WTC11 (cell line): ENCODE measurements around the gene NECTIN2. TPM values are rescaled to one million over a fixed set of nuclear protein-coding genes. Genes with fewer than 3 reads are reported as not detected.

Experiments
- ATAC-seq: fragments of 200-7000 bp; cut with Tn5 transposase; 2 replicates; pipeline ENCODE4 v1.10.0; 2021; ENCODE audit warnings: mild to moderate bottlenecking, moderate library complexity
- CTCF ChIA-PET: fragments of 300-600 bp; sonication (Branson Sonifier 250); formaldehyde crosslinking; loops from one replicate; lab custom pipeline; 2021; ENCODE audit warnings: antibody characterized with exemption; lab: Charles Lee
- POLR2A ChIA-PET: fragments of 350-600 bp; sonication (Branson Sonifier 250); formaldehyde crosslinking; loops from one replicate; lab custom pipeline; 2021; ENCODE audit warnings: antibody characterized with exemption; lab: Charles Lee
- DNase-seq: peaks from one replicate; pipeline ENCODE4 v3.0.0; 2021; ENCODE audit warnings: low spot score
- H3K27ac Mint-ChIP-seq: 2 replicates; pipeline ENCODE4 v1.8.0; 2021; ENCODE audit warnings: mixed read lengths
- H3K27me3 Mint-ChIP-seq: 2 replicates; pipeline ENCODE4 v1.8.0; 2021; ENCODE audit warnings: low read depth, mild to moderate bottlenecking, moderate library complexity, mixed read lengths
- H3K36me3 Mint-ChIP-seq: 2 replicates; pipeline ENCODE4 v1.8.0; 2021; ENCODE audit warnings: mixed read lengths
- H3K4me1 Mint-ChIP-seq: 2 replicates; pipeline ENCODE4 v1.8.0; 2022; ENCODE audit warnings: mixed read lengths
- H3K4me3 Mint-ChIP-seq: 2 replicates; pipeline ENCODE4 v1.8.0; 2021; ENCODE audit warnings: mild to moderate bottlenecking, moderate library complexity, mixed read lengths
- H3K9me3 Mint-ChIP-seq: 2 replicates; pipeline ENCODE4 v1.8.0; 2021; ENCODE audit warnings: mixed read lengths
- EMX1 ChIP-seq: fragments of 250-450 bp; sonication (Bioruptor Pico); IDR thresholded peaks from 2 replicates; pipeline ENCODE4 v1.8.0; 2021; ENCODE audit warnings: mild to moderate bottlenecking
- ESRRA ChIP-seq: sonication (generic); formaldehyde crosslinking; IDR thresholded peaks from 2 replicates; pipeline ENCODE4 v1.8.1; 2022; ENCODE audit warnings: mild to moderate bottlenecking, missing genetic modification reagents, borderline replicate concordance
- ETV6 ChIP-seq: sonication (generic); formaldehyde crosslinking; IDR thresholded peaks from 2 replicates; pipeline ENCODE4 v1.8.1; 2022; ENCODE audit warnings: mild to moderate bottlenecking, missing genetic modification reagents
- FOXK1 ChIP-seq: sonication (generic); formaldehyde crosslinking; IDR thresholded peaks from 2 replicates; pipeline ENCODE4 v1.8.0; 2022; ENCODE audit warnings: mild to moderate bottlenecking, moderate library complexity, missing genetic modification reagents
- HMGA2 ChIP-seq: fragments of 250-450 bp; sonication (Bioruptor Pico); IDR thresholded peaks from 2 replicates; pipeline ENCODE4 v1.4.0; 2021; ENCODE audit warnings: mild to moderate bottlenecking, moderate library complexity
- JUN ChIP-seq: sonication (generic); formaldehyde crosslinking; IDR thresholded peaks from 2 replicates; pipeline ENCODE4 v1.8.0; 2023; ENCODE audit warnings: mild to moderate bottlenecking, missing genetic modification reagents
- MYBL2 ChIP-seq: sonication (generic); formaldehyde crosslinking; IDR thresholded peaks from 2 replicates; pipeline ENCODE4 v1.8.1; 2023; ENCODE audit warnings: mild to moderate bottlenecking, moderate library complexity, missing genetic modification reagents
- NFYB ChIP-seq: sonication (generic); formaldehyde crosslinking; conservative IDR thresholded peaks from 2 replicates; pipeline ENCODE4 v1.8.0; 2022; ENCODE audit warnings: low read depth, missing genetic modification reagents
- SMAD4 ChIP-seq: sonication (generic); formaldehyde crosslinking; IDR thresholded peaks from 2 replicates; pipeline ENCODE4 v1.8.0; 2022; ENCODE audit warnings: mild to moderate bottlenecking, missing genetic modification reagents
- TCF7 ChIP-seq: sonication (generic); formaldehyde crosslinking; IDR thresholded peaks from 2 replicates; pipeline ENCODE4 v1.8.0; 2022; ENCODE audit warnings: mild to moderate bottlenecking, low read depth, missing genetic modification reagents, moderate library complexity
- ZNF121 ChIP-seq: sonication (generic); formaldehyde crosslinking; IDR thresholded peaks from 2 replicates; pipeline ENCODE4 v1.8.0; 2023; ENCODE audit warnings: missing genetic modification reagents
- ZNF263 ChIP-seq: sonication (generic); formaldehyde crosslinking; IDR thresholded peaks from 2 replicates; pipeline ENCODE4 v1.8.1; 2022; ENCODE audit warnings: low read depth, mild to moderate bottlenecking, moderate library complexity, missing genetic modification reagents
- ZNF416 ChIP-seq: fragments of 250-450 bp; sonication (Bioruptor Pico); IDR thresholded peaks from 2 replicates; pipeline ENCODE4 v1.9.0; 2021; ENCODE audit warnings: mild to moderate bottlenecking, inconsistent platforms
- ZNF423 ChIP-seq: fragments of 250-450 bp; sonication (Bioruptor Pico); IDR thresholded peaks from 2 replicates; pipeline ENCODE4 v2.1.2; 2022; ENCODE audit warnings: mild to moderate bottlenecking, moderate library complexity
- ZNF671 ChIP-seq: fragments of 250-450 bp; sonication (Bioruptor Pico); IDR thresholded peaks from 2 replicates; pipeline ENCODE4 v1.8.0; 2021; ENCODE audit warnings: mild to moderate bottlenecking
- total RNA-seq: library from RNA; stranded (reverse); gene quantifications from 3 replicates; pipeline ENCODE4 v1.2.3, GENCODE V29; 2021
- TF ChIP-seq, protein P1 (sequence below): sonication (generic); formaldehyde crosslinking; IDR thresholded peaks from 2 replicates; pipeline ENCODE4 v1.8.1; 2022; ENCODE audit warnings: mild to moderate bottlenecking, missing genetic modification reagents, moderate library complexity, borderline replicate concordance
- TF ChIP-seq, protein P2 (sequence below): fragments of 250-450 bp; sonication (Bioruptor Pico); IDR thresholded peaks from 2 replicates; pipeline ENCODE4 v1.8.0; 2021; ENCODE audit warnings: mild to moderate bottlenecking
- TF ChIP-seq, protein P3 (sequence below): fragments of 250-450 bp; sonication (Bioruptor Pico); IDR thresholded peaks from 2 replicates; pipeline ENCODE4 v1.9.0; 2021; ENCODE audit warnings: mild to moderate bottlenecking, borderline replicate concordance
- TF ChIP-seq, protein P4 (sequence below): sonication (generic); formaldehyde crosslinking; IDR thresholded peaks from 2 replicates; pipeline ENCODE4 v1.8.1; 2023; ENCODE audit warnings: mild to moderate bottlenecking, missing genetic modification reagents, moderate library complexity
- TF ChIP-seq, protein P5 (sequence below): sonication (generic); formaldehyde crosslinking; IDR thresholded peaks from 2 replicates; pipeline ENCODE4 v1.8.1; 2023; ENCODE audit warnings: mild to moderate bottlenecking, missing genetic modification reagents
- TF ChIP-seq, protein P6 (sequence below): fragments of 250-450 bp; sonication (Bioruptor Pico); IDR thresholded peaks from 2 replicates; pipeline ENCODE4 v2.1.2; 2022; ENCODE audit warnings: mild to moderate bottlenecking, moderate library complexity

The NECTIN2 gene
- total RNA-seq, 1 experiment from 2014 or later = 170 TPM

DNA sequence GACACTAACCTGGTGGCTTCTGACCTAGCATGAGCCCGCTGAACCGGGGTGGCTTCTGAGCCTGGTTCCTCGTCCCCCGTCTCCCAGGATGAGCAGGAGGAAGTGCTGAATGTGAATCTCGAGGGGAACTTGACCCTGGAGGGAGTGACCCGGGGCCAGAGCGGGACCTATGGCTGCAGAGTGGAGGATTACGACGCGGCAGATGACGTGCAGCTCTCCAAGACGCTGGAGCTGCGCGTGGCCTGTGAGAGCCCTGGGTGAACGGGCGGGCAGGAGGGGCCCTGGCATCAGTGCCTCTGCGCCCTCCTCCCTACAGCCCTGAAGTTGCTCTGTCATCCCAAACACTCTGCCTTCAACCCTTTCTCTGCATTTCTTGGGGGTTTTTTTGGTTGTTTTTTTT is 31.6 kb upstream of the NECTIN2 start:
- Mint-ChIP-seq H3K36me3 (peaks cover 31% of the 10 kb centered on the region), H3K4me1 (peaks cover 13% of the 10 kb centered on the region), H3K9me3 (no peaks in the 10 kb centered on the region), H3K4me3 (no peak overlapping the region), H3K27ac (no peak overlapping the region), H3K27me3 (peaks cover 84% of the 10 kb centered on the region)
- ChIA-PET POLR2A (no interaction called here), CTCF (interaction anchor here (1.0 kb wide), 1 partner anchor 91 kb away, joined by 4 read pairs; no protein-coding TSS in a partner anchor)
- DNase-seq = no peak
- no peak for ATAC-seq
- TF ChIP-seq ZNF121 (CRISPR knock-in tag) (no peak), MYBL2 (CRISPR knock-in tag) (no peak), ZNF423 (no peak), TCF7 (CRISPR knock-in tag) (no peak), ESRRA (CRISPR knock-in tag) (no peak), HMGA2 (no peak), SMAD4 (CRISPR knock-in tag) (no peak), EMX1 (CRISPR knock-in tag) (no peak), ZNF671 (CRISPR knock-in tag) (no peak), ETV6 (CRISPR knock-in tag) (no peak)
- TF ChIP-seq, protein P1, sequence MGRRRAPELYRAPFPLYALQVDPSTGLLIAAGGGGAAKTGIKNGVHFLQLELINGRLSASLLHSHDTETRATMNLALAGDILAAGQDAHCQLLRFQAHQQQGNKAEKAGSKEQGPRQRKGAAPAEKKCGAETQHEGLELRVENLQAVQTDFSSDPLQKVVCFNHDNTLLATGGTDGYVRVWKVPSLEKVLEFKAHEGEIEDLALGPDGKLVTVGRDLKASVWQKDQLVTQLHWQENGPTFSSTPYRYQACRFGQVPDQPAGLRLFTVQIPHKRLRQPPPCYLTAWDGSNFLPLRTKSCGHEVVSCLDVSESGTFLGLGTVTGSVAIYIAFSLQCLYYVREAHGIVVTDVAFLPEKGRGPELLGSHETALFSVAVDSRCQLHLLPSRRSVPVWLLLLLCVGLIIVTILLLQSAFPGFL (CRISPR knock-in tag) = no peak
- TF ChIP-seq, protein P2, sequence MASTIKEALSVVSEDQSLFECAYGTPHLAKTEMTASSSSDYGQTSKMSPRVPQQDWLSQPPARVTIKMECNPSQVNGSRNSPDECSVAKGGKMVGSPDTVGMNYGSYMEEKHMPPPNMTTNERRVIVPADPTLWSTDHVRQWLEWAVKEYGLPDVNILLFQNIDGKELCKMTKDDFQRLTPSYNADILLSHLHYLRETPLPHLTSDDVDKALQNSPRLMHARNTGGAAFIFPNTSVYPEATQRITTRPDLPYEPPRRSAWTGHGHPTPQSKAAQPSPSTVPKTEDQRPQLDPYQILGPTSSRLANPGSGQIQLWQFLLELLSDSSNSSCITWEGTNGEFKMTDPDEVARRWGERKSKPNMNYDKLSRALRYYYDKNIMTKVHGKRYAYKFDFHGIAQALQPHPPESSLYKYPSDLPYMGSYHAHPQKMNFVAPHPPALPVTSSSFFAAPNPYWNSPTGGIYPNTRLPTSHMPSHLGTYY (CRISPR knock-in tag) = no peak
- TF ChIP-seq, protein P3, sequence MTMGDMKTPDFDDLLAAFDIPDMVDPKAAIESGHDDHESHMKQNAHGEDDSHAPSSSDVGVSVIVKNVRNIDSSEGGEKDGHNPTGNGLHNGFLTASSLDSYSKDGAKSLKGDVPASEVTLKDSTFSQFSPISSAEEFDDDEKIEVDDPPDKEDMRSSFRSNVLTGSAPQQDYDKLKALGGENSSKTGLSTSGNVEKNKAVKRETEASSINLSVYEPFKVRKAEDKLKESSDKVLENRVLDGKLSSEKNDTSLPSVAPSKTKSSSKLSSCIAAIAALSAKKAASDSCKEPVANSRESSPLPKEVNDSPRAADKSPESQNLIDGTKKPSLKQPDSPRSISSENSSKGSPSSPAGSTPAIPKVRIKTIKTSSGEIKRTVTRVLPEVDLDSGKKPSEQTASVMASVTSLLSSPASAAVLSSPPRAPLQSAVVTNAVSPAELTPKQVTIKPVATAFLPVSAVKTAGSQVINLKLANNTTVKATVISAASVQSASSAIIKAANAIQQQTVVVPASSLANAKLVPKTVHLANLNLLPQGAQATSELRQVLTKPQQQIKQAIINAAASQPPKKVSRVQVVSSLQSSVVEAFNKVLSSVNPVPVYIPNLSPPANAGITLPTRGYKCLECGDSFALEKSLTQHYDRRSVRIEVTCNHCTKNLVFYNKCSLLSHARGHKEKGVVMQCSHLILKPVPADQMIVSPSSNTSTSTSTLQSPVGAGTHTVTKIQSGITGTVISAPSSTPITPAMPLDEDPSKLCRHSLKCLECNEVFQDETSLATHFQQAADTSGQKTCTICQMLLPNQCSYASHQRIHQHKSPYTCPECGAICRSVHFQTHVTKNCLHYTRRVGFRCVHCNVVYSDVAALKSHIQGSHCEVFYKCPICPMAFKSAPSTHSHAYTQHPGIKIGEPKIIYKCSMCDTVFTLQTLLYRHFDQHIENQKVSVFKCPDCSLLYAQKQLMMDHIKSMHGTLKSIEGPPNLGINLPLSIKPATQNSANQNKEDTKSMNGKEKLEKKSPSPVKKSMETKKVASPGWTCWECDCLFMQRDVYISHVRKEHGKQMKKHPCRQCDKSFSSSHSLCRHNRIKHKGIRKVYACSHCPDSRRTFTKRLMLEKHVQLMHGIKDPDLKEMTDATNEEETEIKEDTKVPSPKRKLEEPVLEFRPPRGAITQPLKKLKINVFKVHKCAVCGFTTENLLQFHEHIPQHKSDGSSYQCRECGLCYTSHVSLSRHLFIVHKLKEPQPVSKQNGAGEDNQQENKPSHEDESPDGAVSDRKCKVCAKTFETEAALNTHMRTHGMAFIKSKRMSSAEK (CRISPR knock-in tag) = no peak
- TF ChIP-seq, protein P4, sequence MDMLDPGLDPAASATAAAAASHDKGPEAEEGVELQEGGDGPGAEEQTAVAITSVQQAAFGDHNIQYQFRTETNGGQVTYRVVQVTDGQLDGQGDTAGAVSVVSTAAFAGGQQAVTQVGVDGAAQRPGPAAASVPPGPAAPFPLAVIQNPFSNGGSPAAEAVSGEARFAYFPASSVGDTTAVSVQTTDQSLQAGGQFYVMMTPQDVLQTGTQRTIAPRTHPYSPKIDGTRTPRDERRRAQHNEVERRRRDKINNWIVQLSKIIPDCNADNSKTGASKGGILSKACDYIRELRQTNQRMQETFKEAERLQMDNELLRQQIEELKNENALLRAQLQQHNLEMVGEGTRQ = no peak
- TF ChIP-seq, protein P5, sequence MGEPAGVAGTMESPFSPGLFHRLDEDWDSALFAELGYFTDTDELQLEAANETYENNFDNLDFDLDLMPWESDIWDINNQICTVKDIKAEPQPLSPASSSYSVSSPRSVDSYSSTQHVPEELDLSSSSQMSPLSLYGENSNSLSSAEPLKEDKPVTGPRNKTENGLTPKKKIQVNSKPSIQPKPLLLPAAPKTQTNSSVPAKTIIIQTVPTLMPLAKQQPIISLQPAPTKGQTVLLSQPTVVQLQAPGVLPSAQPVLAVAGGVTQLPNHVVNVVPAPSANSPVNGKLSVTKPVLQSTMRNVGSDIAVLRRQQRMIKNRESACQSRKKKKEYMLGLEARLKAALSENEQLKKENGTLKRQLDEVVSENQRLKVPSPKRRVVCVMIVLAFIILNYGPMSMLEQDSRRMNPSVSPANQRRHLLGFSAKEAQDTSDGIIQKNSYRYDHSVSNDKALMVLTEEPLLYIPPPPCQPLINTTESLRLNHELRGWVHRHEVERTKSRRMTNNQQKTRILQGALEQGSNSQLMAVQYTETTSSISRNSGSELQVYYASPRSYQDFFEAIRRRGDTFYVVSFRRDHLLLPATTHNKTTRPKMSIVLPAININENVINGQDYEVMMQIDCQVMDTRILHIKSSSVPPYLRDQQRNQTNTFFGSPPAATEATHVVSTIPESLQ (CRISPR knock-in tag) = no peak

DNA sequence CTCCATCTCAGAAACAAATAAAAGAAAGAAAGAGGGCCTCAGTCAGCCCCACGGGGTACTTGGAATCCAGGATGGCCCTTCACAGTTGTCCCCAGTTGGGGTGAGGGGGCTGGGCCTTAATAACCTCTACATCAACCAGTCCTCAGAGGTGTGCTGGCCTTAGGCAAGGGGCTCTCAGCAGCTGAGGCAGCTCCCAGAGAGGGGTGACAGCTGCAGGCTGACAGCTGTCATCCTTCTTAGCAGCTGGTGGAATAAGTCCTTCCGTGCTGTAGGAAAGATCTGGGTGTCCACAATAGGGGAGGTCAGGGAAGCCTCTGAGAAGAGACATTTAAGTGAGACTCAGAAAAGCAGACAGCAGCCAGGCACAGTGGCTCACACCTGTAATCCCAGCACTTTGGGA is 29.8 kb upstream of the NECTIN2 start:
- TF ChIP-seq NFYB (CRISPR knock-in tag) = no peak
- TF ChIP-seq FOXK1 (CRISPR knock-in tag) = no peak
- TF ChIP-seq, protein P6, sequence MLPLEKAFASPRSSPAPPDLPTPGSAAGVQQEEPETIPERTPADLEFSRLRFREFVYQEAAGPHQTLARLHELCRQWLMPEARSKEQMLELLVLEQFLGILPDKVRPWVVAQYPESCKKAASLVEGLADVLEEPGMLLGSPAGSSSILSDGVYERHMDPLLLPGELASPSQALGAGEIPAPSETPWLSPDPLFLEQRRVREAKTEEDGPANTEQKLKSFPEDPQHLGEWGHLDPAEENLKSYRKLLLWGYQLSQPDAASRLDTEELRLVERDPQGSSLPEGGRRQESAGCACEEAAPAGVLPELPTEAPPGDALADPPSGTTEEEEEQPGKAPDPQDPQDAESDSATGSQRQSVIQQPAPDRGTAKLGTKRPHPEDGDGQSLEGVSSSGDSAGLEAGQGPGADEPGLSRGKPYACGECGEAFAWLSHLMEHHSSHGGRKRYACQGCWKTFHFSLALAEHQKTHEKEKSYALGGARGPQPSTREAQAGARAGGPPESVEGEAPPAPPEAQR = no peak
- TF ChIP-seq ZNF263 (CRISPR knock-in tag) = no peak
- no peak for TF ChIP-seq JUN (CRISPR knock-in tag)
- TF ChIP-seq ETV6 (CRISPR knock-in tag) = no peak
- TF ChIP-seq ZNF416 (CRISPR knock-in tag) = no peak
- no peak for TF ChIP-seq MYBL2 (CRISPR knock-in tag)
- TF ChIP-seq, all 79 proteins: peak for 0
- ChIA-PET POLR2A (no interaction called here), CTCF (no interaction called here)
- H3K27ac Mint-ChIP-seq = no peak overlapping the region
- H3K9me3 Mint-ChIP-seq = no peaks in the 10 kb centered on the region
- peaks cover 29% of the 10 kb centered on the region for H3K36me3 Mint-ChIP-seq
- no peak overlapping the region for H3K4me3 Mint-ChIP-seq
- DNase-seq = no peak
- ATAC-seq = no peak
- no peaks in the 10 kb centered on the region for H3K4me1 Mint-ChIP-seq
- H3K27me3 Mint-ChIP-seq = peaks cover 76% of the 10 kb centered on the region
